SK-N-MC (cell line): ENCODE data around the gene CEMIP.

ENCODE experiments used
- EZH2 ChIP-seq: fragments of 200-600 bp; sonication (generic); IDR thresholded peaks from one replicate; pipeline ENCODE4 v1.6.1; 2017; ENCODE audit warnings: antibody characterized with exemption
- FOXP2 ChIP-seq: optimal IDR thresholded peaks from 2 replicates; pipeline ENCODE3; 2011; ENCODE audit warnings: mild to moderate bottlenecking, moderate library complexity; ENCODE audit not compliant: insufficient read depth; ENCODE audit errors: extremely low read length, control extremely low read depth
- POLR2AphosphoS5 ChIP-seq: IDR thresholded peaks from 2 replicates; pipeline ENCODE4 v1.6.1; 2012; ENCODE audit warnings: mild to moderate bottlenecking, low read depth, low read length, borderline replicate concordance

- TF ChIP-seq EZH2 = no peak
- TF ChIP-seq POLR2AphosphoS5 = no peak
- no peak for TF ChIP-seq FOXP2
Observed at GRCh38 chr15:80966431-80967197, 187.4 kb downstream of the CEMIP start.
